ENCODE data around the gene SLC41A3. TPM values are rescaled to one million over a fixed set of nuclear protein-coding genes. Genes with fewer than 3 reads are reported as not detected.
"Not testable (repeated sequence)": the region's sequence is repeated elsewhere in the genome, so short reads cannot be mapped to it uniquely, and the experiment has no call there.

Gene SLC41A3
- polyA plus RNA-seq, 10 donors = 32.9 to 46.4 (median 40.2) TPM

DNA sequence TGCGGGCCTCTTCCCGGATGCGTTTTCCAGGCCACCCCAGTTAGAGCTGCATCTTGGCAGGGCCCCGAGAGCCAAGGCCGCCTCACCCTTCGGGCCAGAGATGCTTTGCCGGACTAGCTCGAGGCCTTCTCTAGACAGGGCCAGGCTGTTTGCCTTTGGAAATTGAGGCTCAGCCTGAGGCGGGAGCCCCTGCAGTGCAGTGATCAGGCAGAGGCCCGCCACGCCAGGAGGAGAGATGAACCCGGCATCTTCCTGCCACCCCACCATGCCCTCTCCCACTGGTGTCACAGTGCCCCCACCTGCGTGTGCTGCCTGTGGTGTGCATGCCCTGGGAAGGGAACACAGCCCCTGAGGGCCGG lies 123.9 kb downstream of the SLC41A3 start:
- no peak for DNase-seq

DNA sequence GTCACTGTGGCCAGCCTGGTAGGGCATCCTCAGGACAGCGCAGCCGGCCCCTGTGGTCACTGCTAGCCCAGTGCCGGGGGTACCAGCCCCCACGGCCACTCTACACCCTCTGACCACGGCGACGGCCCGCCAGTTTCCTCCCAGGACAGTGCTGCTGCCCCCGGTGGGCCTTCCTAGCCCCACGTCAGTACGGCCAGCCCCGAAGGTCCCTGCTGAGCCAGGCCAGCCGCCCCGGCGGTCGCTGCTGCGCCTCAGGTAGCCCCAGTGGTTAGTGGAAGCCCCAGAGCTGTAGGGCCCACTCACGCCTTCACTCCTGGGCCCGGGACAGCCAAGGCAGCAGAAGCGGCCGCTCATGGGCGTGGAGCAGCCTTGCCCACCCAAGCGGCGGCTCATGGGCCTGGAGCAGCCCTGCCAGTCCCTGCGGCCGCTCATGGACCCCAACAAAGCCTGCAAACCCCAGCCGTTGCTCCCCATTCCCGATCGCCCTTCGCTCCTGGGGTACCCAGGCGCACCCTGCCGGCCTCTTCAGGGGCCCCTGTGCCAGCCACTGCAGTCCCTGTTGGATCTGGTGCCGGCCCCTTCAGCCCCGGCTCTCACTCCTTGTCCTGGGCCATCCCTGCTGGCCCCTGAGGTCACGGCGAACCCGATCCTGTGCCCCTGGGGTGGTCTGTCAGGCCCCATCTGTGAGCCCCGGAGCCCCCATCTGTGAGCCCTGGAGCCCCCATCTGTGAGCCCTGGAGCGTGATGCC lies 124.4 kb downstream of the SLC41A3 start:
- DNase-seq = no peak

DNA sequence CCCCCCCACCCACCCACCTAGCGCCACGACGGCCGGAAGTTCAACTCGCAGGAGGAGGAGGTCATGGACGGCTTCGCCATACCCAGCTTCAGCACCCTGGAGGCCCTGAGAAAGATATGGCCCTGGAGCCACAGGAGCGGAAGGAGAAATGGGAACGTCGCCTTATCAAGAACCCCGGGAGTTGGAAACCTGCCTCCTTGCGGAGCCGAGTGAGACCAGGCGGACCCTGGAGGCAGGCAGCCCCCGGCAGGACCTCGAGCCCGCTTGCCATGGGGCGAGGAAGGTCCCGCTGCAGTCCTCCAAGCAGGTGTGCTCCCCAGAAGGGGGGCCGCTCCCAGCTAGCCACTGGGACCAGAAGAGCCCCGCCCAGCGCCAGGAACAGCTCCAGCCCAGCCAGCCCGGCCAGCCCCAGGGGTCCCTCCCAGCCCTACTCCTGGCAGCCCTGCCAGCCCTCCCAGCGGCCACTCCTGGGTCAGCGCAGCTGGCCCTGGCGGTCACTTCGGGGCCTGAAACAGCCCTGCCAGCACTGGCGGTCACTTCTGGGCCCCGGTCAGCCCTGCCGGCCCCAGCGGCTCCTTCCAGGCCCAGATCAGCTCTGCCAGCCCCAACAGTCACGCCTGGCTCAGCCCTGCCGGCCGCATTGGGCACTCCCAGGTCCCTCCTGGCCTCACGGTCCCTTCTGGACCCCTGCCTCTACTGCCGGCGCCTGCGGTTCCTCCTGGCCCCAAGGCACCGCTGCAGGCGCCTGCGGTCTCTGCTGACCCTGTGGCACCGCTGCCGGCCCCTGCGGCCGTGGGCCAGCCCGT lies 125.2 kb downstream of the SLC41A3 start:
- DNase-seq = no peak

DNA sequence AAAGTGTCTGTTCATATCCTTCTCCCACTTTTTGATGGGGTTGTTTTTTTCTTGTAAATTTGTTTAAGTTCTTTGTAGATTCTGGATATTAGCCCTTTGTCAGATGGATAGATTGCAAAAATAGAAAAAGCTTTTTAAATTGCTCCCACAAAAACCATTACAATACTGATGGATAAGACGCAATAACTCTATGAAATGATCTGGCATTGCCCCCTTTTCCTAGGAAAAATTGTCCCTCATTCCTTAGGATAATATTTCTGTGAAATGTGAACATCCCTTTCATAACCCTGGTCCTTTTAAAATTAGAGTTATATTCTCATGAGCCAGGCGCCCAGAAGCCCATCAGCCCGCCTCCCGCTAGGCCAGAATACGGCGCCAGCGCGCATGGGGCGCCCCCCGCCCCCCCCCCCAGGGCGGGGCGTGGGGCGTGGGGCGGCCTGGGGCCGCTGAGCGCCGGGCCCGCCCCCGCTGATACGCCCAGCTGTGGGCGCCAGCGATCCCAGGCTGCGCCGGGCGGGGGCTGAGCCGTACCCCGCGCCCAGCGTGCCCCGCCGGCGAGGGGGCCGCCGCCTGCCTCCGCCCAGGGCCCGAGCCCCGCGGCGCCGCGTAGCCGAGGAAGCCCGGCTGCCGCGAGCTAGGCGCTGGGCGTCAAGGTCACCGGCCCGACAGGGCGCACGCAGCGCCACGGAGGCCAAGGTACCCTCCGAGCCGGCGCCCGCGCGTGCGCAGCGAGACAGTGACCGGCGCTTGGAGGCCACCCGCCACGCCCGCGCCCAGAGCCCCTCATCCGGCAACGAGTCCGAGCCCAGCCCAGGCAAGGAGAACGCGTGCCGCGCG lies 126.0 kb downstream of the SLC41A3 start:
- DNase-seq = no peak

DNA sequence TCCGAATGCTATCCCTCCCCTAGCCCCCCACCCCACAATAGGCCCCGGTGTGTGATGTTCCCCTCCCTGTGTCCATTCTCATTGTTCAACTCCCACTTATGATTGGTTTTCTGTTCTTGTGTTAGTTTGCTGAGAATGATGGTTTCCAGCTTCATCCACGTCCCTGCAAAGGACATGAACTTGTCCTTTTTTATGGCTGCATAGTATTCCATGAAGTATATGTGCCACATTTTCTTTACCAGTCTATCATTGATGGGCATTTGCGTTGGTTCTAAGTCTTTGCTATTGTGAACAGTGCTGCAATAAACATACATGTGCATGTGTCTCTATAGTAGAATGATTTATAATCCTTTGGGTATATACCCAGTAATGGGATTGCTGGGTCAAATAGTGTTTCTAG lies 126.9 kb downstream of the SLC41A3 start:
- not testable (repeated sequence) for DNase-seq

Other genes starting within 250 kb of the SLC41A3 start
- gene ROPN1B, start 114.9 kb downstream of the SLC41A3 start, polyA plus RNA-seq (ENCODE audit: insufficient read length in 10 of 10) = under 1 TPM in 8 of 10 donors, not detected in 2; 0.16 to 0.91 (median 0.43) TPM
- gene ALDH1L1, start 96.5 kb upstream of the SLC41A3 start, polyA plus RNA-seq (ENCODE audit: insufficient read length in 10 of 10) = under 1 TPM; 0.15 to 0.44 (median 0.23) TPM